HG02610 (cell line): ENCODE results near the gene AUNIP.
A peak's percentile ranks its signal among the peaks of the same experiment; 100 is the strongest.

Experiments used
- ATAC-seq: cut with Tn5 transposase; IDR thresholded peaks from one replicate; pipeline ENCODE4 v1.9.1; 2021; ENCODE audit warnings: mild to moderate bottlenecking, moderate library complexity; ENCODE audit not compliant: unreplicated experiment

AUNIP gene

DNA sequence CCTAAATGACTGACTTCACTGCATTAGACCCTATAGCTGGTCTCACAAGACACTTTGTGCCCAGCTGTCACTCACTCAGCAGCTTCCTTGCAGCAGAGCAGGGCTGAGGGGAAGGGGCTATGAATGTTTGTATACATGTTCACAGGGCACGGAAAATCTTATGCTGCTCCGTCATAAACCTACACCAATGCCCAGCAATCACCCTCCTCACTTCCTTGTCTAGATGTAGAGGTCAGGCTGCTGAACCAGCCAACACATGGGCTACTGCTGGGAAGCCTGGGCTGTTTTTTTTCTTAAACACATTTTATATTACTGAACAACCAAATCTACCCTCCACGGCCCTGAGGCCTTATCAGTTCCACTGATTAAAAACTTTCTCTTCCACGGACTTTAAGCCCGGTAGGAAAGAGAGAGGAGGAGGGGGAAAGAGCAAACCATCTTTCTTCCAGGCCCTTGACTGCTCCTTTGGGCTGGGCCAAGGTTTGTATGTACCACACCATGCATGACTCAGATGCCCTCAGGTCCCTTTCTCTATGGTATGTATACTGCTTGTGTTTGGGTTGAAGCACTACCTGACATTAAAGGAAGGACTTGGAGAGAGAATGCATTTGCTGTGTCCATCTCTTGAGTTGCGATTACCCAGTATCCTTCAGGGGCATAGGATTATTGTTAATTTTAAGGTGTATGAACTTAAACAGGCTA, 26.8 kb downstream of the AUNIP start:
- ATAC-seq, result no peak

DNA sequence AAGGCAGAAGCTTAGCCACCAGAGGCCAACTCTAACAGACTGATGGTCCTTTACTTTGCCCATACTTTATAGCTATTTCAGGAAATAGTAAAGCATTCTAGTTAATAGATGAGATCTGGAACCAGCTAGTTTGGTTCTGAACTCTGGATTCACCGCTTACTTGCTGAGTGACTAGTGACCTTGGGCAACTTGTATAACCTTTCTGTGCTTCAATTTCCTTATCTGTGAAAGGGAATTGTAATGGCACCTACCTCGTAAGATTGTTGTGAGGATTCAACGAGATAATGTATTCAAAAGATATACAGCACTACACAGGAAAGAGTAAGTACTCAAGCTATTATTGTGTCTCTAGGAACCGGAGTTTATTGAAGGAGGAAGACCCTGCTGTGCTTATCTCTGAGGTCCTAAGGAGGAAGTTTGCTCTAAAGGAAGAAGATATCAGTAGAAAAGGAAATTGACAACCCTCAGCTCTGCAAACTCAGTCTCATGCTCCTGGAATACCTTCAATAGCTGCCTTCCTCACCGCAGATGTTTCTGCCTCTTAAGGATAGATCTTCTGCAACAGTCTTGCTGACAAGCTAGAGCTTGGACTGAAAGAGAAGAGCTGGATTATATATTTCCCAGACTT, 27.6 kb downstream of the AUNIP start:
- no peak for ATAC-seq

DNA sequence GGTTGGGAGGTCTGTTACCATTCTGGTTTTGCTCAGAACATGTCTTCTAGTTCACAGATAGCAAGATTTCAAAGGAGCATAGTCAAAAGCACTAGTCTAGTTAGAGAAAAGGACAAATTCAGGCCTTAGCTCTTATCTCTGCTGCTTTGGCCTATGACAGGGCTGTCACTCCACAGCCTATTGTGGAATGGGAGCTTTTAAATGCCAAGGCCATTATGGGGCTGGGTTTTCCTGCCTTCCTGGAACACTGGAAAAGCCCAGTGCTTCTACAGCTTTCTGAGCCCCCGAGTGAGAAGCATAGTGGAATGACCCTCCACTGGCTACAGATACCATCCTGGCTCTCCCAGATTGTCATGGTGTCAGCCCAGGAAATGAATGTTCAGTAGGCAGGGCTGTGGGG, 30.2 kb downstream of the AUNIP start:
- ATAC-seq, result no peak

DNA sequence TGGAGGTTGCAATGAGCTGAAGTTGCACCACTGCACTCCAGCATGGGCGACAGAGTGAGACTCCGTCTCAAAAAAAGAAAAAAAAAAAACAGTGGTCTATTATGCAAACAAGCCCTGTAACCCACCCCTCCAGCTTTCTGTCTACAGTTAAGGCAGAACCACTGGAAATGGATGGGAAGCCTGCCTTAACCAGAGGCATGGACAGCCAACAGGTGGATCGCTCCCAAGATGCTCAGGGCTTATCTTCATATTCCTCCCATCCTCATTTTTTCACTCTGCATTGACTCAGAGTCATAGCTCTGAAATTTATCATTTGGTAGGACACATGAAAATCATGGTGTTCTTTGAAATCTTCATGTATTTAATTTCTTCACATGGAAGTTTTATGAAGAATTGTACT, 30.8 kb downstream of the AUNIP start:
- ATAC-seq, result no peak

DNA sequence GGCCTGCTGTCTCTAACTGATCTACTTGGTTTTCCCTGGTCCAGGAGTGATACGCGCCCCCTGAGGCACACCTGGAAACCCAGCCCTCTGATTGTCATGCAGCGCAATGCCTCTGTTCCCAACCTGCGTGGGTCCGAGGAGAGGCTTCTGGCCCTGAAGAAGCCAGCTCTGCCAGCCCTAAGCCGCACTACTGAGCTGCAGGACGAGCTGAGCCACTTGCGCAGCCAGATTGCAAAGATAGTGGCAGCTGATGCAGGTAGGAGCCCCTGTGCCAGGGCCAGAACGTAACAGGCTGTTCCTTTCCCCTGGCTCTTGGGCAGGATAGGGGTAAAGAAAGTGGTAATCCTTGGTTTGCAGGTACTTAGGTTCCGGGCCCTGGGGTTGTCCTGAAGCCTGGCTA, 32.7 kb downstream of the AUNIP start:
- ATAC-seq, result no peak

DNA sequence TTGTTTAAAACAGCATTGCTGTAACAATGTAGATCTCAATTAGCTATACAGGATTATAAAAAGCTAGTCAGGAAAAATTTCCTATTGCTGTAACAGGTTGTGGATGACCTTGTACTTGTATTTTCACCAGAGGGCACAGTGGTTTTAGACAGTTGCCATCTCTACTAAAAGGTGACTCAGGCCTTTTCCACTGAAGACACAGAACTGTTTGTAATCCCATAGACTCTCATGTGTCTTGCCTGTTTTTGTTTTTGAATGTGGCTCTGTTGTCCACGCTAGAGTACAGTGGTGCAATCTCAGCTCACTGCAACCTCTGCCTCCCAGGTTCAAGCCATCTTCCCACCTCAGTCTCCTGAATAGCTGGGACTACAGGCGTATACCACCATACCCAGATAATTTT, 33.7 kb downstream of the AUNIP start:
- ATAC-seq, result no peak

DNA sequence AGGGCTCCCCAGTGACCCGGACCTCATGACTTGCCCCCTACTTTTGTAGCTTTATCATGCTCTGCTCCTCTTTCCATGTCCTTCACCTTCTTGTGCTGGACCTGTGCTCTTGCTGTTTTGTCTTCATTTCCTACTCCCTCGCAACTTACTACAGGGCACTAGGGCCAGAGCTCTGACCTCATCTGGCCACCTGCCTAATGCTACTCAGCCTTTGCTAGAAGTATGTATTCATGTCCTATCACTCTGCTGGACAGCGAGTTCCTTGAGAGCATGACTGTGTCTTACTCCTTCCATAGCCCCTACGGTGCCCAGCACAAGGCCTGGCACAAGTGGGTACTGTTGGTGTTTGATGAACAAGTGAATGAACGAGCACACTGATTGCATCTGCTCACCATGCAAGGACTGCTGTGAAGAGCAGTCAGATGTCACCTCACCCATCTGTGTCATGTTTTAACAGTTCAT, 37.6 kb downstream of the AUNIP start:
- no peak for ATAC-seq

DNA sequence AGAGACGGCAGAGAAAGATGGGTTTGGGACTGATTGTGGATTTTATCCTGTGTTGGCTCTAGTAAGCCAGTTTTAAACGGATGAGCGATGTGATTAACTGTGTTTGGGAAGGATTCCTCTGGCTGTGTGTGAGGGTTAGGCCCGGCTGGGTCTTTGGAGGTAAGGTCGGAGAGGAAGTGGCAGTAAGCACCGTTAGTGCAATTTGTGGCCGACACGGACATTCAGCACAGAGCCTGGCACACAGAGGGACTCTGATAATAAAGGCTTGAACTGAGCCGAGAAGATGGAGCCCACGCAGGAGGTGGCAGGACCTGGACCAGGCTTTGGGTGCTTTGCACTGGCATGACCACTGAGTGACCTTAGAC, 38.2 kb downstream of the AUNIP start:
- no peak for ATAC-seq

DNA sequence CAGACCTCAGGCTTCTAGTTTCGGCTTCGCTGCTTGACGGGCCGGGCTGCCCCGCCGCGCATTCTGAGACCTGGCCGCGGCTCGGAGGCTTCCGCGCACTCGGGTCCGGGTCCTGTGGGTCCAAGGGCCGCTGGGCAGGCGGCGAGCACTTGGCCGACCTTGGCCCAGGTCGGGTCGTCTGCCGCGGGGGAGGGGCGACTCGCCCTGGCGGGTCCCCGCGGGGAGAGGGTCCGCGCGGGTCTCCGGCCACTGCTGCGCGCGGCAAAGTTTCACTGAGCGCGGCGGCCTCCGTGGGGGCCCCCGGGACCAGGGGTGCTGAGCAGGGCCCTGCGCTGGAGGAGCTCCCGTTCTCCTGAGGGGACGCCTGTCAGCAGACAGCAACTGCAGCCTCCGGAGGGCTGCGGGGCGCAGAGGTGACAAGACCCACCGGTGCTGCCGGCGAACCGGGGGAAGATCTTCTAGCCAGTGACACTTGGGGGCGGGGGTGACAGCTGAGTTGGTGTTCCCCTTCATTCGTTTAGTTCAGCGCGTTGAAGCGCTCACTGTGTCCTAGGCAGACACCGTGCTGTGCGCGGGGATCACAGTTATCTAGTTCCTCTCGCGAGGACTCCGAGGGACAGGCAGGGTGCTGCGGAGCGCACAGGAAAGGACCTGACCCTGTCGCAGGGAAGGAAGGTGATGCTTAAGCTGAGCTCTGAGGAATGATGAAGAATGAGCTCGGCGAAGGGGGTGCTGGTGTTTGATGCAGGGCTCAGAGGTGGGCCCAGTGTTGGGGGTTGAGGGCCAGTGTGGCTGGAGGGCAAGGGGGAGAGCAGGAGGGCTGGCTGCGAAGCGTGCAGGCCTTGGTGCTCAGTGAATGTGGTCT, 38.8 kb downstream of the AUNIP start:
- peak; percentile 45 for ATAC-seq

DNA sequence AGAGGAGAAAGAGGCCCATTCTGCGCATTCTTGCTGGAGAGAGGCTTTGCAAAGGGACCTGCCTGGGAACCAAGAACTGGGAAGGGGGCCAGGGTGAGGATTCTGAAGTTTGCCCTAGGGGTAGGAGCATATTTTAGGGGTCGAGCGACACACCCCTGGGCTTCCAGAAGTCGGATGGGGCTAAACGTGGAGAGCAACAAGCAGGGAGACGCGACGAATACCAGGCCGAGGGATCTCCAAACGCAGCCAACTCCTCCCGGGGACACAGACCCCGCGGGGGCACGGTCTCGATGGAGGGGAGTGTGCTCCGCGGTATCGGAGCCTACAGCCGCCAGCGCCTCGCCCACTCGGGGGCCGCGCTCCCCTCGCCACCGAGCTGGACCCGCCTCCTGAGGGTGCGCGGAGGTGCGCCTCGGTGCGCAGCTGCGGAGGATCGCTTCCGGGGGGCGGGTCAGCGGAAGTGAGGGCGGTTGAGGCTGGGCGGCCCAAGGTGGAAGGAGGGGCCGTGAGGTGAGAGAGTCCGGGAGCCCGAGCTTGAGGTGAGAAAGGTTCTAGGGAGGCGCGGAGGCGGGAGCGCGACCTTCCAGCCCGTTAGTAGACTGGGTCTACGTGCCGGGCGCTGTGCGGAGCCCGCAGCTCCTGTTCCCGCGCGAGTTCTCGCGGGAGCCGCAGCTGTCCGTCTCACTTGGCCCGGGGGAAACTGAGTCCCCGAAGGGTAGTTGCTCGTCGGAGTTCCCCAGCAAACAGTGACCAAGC, 39.6 kb downstream of the AUNIP start, which contains the start of gene MTFR1L:
MTFR1L (plus strand) TSS at position 464 of the 756 bp plus-strand sequence. CDS start 3,151 bp downstream, outside the sequence.
- peak; percentile 87 for ATAC-seq

DNA sequence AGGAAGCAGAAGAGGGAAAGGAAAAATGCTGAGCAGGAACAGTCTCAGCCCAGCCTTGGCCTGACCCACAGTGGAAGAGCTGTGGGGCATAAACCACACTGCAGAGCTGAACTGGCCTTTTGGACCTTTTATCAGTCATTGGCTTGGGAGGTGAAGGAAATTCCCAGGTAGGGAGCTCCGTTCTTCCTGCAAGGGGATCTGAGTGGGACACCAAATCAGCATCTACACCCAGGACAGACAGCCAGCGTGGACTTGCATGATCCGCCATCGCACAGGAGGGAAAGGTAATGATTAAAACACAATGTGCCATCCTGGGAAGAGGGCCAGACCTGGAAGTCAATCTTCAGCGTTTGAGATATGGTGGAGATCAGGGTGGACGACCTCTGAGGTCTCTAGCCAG, 40.7 kb downstream of the AUNIP start:
- ATAC-seq, result no peak

DNA sequence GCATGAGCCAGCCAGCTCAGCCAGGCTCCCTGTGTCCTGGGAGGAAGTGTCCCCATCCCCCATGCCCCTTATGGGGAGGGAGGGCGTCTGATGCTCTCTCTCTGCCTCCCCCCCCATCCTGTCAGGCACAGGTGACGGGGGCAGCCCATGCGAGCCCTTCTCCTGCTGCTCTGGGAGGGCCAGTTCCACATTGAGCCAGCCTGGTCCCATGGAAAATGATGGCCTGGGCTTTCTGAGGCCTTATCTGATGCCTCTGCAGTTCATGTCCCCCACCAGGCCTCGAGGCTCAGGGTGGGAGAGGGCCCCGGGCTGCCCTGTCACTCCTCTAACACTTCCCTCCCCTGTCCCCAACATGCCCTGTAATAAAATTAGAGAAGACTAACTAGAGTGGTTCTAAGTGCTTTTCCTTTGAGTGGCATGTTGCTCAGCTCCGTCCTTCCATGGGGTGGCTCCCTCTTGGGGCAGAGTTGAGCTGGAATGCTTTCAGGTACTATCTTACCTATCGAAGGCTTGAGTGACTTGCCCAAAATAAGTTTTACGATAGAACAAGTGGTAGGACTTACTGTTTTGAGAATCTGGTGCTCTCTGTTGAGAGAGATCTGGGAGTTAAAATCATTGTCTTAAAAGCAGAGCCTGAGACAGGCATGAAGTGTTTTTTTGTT, 41.3 kb downstream of the AUNIP start:
- ATAC-seq, result no peak

DNA sequence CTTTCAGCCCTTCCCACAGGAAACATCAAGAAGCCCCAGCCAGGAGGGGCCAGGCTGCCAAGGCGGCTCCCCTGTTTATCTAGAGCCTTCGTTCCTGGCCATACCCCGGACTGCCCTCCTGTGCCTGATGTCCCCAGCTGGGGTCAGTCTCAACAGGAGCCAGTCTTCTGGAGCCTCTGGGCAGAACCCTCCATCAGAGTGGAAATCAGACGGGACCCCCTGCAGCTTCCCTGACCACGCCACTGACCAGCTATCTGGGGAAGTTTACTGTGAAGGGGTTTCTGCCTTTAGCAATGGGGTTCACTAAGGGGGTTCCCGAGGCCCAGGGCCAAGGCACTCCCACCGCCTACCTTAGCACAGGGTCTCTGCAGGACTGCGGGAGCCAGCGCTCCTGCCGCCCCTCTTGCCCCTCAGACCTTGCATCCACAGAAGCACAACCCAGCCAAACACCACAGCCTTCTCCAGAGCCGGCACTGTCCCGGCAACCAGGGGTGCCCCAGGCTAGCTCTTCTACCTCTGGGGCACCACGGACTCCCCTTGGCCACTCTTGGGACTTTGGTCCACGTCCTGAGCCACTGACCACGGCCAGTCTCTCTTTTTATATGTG, 43.0 kb downstream of the AUNIP start:
- ATAC-seq, result no peak

DNA sequence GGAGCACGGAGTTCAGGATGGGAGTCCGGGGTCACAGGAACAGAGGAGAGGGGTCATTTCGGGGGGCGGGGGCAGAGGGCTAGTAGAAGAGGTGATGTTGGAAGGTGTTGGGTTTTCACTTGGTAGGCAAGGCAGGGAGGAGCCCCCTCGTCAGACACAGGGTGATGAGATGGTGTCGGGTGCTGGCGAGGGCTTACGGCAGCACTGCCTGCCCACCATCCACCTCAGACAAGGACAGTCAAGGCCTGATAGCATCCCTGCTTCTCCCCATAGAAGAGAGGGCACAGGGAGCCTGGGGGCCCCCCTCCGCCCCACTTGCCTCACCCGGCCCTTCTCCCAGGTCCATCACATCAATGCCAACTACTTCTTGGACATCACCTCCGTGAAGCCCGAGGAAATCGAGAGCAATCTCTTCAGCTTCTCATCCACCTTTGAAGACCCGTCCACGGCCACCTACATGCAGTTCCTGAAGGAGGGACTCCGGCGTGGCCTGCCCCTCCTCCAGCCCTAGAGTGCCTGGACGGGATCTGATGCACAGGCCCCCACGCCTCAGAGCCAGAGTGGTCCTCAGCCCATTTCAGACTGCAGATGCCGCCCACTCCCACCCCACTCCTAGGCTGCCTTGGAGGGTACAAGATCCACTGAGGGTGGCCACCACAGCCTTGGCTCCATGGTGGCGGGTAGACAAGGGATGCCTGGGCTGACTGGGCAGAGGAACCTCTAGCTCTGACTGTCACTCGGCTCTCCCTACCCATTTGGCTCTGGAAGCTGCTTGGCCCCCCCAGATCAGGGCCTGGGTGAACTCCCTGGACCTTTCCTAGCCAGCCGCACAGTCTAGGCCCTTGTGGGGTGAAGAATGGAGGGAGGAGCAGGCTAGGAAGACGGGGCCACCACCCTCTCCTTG, 43.8 kb downstream of the AUNIP start:
- ATAC-seq, result no peak

DNA sequence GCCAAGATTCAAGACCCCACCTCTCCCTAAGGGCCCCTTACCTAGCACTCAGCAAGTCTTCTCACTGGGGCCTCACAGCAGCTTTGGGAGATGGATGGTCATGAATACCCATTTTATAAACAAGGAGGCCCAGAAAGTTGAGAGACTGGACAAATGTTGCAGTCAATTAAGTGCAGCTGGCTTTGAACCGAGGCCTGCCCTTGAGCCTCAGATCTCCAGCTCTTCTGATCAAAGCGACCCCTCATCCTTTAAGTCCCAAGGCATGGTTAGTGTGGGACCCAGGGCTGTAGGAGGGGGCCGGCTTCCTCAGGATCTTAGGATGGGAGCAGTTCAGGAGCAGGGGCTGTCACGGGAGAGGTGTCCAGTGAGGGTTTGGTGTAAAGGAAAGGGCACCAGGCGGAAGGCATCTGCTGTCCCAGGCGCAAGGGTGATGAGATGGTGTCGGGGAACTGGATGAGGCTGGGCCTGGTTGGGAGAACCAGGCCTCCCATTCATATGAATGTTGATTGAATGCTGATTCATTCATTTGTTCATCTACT, 44.6 kb downstream of the AUNIP start:
- ATAC-seq, result no peak

DNA sequence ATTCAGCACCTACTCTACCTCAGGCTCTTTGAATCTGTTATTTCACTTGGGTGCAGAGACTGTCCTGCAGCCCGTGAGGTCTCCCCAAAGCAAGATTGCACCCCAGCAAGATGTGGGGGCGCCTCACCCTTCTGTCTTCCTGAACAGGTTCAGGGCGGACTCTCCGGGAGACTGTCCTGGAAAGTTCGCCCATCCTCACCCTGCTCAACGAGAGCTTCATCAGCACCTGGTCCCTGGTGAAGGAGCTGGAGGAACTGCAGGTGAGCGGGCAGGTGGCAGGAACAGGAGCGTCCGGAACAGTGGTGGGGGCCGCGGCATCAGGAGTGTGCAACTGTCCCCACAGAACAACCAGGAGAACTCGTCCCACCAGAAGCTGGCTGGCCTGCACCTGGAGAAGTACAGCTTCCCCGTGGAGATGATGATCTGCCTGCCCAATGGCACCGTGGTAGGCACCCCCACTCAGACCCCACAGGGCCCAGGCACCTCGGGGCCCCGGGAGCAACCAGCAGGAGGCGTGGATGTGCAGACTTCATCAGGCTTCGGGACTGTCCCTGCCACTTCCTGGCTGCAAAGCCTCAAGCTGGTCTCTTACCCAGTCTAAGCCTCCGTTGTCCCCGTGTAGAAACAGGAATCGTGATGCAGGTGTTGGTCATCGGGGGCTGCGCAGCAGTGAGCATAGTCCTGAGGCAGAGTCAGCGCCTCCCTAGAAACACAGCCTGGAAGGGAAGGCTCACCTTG, 45.4 kb downstream of the AUNIP start:
- no peak for ATAC-seq

DNA sequence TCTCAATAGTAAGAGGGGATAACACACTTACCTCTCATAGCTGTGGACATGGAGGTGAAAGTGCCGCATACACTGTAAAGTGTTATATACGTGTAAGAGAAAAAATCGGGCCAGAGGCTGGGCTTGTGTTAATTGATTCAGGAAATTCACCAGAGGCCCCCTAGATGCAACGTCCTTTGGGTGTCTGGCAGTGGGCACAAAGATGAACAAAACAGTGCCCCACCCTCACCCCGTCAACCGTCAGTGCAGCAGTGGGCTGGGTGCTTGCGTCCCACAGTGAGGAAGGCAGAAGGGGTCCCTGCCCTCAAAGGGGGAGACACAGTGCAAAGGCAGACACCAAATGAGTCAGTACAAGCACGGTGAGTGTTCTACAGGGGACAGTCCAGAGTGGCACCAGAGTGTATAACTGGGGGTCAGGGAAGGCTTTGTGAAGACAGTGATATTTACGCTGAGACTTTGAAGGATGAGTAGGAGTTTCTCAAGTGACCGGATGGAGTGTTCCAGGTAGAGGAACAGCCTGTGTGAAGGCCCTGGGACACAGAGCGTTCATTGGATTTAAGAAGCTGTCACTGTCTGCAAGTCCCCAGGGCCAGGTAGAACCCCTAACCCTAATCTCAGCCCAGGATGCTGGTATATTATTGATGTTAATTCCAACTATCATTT, 46.1 kb downstream of the AUNIP start:
- ATAC-seq, result no peak
